Mononuclear cell (primary cell): ENCODE measurements around the gene RAB30. TPM values are rescaled to one million over a fixed set of nuclear protein-coding genes. Genes with fewer than 3 reads are reported as not detected.
"Not testable (repeated sequence)": the region's sequence is repeated elsewhere in the genome, so short reads cannot be mapped to it uniquely, and the experiment has no call there.

Experiments
- H3K27me3 ChIP-seq: 2 replicates; pipeline ENCODE4 v1.6.0; 2011; ENCODE audit warnings: low read length, control low read depth; ENCODE audit not compliant: insufficient read depth
- H3K4me1 ChIP-seq: 2 replicates; pipeline ENCODE4 v1.5.1; 2011; ENCODE audit warnings: mild to moderate bottlenecking, low read length, control low read depth; ENCODE audit not compliant: insufficient read depth
- H3K4me3 ChIP-seq: 2 replicates; pipeline ENCODE4 v1.5.1; 2011; ENCODE audit warnings: mild to moderate bottlenecking, low read length, moderate library complexity
- H3K9me3 ChIP-seq: 2 replicates; pipeline ENCODE4 v1.5.1; 2011; ENCODE audit warnings: low read depth, mild to moderate bottlenecking, control low read depth, low read length
- total RNA-seq: library from RNA; depleted of rRNA; stranded (reverse); fragments of >200 nt; gene quantifications from one replicate; pipeline ENCODE4 v1.2.3, GENCODE V29; 2012

Gene RAB30
- total RNA-seq, 1 donor: 104 TPM

DNA sequence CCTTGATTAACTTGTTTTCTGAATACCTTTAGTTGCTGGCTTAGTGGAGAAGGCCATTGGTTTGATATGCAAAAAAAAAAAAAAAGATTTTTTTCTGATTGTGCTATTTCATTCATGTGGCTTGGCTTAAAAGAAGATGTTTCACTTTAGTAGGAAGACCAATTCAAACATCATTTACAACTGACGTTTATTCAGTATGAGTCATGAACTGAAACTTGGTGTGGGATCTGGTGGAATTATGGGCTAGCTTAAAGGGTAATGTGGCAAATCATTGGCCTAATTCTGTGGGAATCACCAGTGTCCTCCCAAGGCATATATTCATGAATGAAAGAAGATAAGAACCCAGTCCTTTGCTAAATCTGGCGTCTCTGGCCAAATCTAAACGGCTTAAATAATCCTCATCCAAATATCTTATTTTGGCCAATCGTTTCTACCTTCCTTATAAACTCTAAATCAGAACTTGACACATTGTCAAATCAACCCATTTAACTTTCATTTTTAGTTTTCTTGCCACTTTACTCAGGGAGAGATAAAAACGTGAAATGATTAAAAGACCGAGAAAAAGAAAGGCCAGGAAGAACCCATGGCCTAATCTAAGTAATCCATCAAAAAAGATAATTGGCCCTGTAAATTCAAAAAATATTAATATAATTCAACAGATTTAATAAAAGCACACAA lies 93.1 kb downstream of the RAB30 start:
- no peaks in the 10 kb centered on the region for H3K27me3 ChIP-seq
- H3K4me1 ChIP-seq: no peaks in the 10 kb centered on the region
- H3K9me3 ChIP-seq: no peaks in the 10 kb centered on the region
- H3K4me3 ChIP-seq: no peak overlapping the region

DNA sequence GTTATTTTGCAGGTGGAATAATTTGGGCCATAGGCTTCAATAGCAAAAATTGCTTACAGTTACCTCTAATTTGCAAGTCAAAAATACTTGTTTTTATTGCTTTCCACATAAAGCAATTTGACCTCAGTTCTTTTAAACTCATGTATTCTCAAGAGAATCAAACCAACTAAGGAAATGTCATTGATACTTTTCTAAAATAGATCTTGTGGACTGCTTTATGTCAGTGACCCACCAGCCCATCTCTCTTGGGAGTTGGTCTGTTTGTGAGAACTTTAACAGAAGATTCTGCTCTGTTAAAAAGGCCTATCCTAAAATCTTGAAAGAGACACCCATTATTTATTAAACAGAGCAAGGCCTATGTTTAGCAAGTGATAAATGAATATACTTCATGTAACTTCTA lies 94.9 kb downstream of the RAB30 start:
- no peaks in the 10 kb centered on the region for H3K27me3 ChIP-seq
- H3K4me3 ChIP-seq: no peak overlapping the region
- H3K4me1 ChIP-seq: no peaks in the 10 kb centered on the region
- H3K9me3 ChIP-seq: no peaks in the 10 kb centered on the region

DNA sequence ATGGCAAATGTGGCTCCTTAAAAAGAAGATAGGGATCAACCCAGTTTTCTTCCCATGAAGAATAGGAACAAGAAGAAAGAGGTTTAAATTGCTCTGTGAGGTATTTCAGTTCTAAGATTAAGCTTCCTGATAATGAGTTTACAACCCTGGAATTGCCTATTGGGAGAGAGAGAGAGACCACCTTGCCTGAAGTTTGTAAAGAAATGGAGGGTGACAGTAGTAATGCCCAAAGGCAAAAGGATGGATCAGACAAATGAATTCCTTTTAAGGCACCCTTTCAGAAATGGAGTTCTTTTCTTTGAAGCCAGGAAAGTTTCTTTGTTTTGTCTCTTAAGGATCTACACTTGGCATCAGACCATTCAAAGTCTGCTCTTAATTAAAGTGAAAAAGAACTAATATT lies 95.8 kb downstream of the RAB30 start:
- H3K27me3 ChIP-seq: no peaks in the 10 kb centered on the region
- no peaks in the 10 kb centered on the region for H3K9me3 ChIP-seq
- no peaks in the 10 kb centered on the region for H3K4me1 ChIP-seq
- H3K4me3 ChIP-seq: no peak overlapping the region

DNA sequence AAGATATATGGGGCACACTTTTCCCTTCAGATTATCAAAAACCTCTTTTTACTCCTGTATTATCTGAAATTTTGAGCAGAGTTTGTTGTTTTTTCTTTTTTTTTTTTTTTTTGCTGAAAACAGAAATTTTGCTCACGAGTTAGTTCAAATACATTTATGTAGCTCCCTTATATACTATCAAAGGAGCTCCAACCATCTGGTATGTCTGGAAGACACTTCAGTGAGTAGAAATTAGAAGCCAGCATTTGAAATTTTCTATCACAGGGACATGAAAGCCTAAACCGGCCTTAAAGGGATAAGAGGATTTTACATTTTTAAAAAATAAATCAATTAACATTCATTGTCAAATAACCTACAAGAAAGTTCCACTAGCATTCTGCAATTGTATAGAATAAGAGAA lies 96.8 kb downstream of the RAB30 start:
- Histone ChIP-seq H3K4me1 (no peaks in the 10 kb centered on the region), H3K27me3 (no peaks in the 10 kb centered on the region), H3K9me3 (no peaks in the 10 kb centered on the region), H3K4me3 (no peak overlapping the region)

DNA sequence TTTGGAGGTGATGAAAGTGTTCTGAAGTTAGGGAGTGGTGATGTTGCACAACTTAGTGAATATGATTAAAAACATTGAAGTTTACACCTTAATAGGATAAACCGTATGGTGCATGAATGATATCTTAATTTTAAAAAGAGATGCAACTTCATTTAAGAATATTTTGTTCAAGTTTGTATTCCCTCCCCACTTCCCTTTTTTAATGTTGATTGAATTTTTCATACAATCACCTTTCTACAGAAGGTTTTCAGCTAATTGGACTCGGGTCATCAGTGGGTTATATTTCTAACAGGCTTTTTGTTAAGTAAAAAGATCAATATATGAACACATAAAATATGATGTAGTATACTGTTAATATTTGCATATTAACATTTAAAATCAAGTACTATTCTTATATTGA lies 97.6 kb downstream of the RAB30 start:
- no peaks in the 10 kb centered on the region for H3K4me1 ChIP-seq
- no peak overlapping the region for H3K4me3 ChIP-seq
- no peaks in the 10 kb centered on the region for H3K9me3 ChIP-seq
- no peaks in the 10 kb centered on the region for H3K27me3 ChIP-seq

DNA sequence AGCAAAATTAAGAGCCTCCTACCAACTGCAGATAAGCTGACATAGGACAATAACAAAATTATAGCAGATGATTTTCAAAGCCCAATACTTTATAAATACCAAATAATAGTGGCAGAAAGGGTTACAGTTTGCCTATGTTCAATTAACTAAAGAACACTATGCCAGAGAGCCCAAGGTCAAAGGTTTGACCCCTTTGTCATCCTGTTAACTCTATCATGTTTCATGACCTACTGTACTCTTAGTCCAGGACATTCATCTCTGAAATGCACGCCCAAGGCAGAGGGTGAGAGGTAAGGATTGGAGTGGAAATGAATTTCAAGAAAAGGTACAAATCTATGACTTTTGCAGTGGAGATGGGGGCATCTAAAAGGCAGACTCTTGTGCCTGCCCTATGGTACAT lies 99.6 kb downstream of the RAB30 start:
- H3K27me3 ChIP-seq: no peaks in the 10 kb centered on the region
- H3K4me3 ChIP-seq: no peak overlapping the region
- H3K4me1 ChIP-seq: no peaks in the 10 kb centered on the region
- no peaks in the 10 kb centered on the region for H3K9me3 ChIP-seq

DNA sequence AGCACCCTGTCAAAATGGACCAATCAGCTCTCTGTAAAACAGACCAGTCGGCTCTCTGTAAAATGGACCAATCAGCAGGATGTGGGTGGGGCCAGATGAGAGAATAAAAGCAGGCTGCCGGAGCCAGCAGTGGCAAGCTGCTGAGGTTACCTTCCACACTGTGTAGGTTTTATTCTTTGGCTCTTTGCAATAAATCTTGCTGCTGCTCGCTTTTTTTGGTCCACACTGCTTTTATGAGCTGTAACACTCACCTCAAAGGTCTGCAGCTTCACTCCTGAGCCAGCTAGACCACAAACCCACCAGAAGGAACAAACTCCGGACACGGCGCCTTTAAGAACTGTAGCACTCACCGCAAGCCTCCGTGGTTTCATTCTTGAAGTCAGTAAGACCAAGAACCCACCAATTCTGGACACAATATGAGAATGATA lies 100.2 kb downstream of the RAB30 start:
- not testable (repeated sequence) for H3K27me3 ChIP-seq, H3K9me3 ChIP-seq, H3K4me1 ChIP-seq
- peak overlapping the region; percentile 30 for H3K4me3 ChIP-seq

DNA sequence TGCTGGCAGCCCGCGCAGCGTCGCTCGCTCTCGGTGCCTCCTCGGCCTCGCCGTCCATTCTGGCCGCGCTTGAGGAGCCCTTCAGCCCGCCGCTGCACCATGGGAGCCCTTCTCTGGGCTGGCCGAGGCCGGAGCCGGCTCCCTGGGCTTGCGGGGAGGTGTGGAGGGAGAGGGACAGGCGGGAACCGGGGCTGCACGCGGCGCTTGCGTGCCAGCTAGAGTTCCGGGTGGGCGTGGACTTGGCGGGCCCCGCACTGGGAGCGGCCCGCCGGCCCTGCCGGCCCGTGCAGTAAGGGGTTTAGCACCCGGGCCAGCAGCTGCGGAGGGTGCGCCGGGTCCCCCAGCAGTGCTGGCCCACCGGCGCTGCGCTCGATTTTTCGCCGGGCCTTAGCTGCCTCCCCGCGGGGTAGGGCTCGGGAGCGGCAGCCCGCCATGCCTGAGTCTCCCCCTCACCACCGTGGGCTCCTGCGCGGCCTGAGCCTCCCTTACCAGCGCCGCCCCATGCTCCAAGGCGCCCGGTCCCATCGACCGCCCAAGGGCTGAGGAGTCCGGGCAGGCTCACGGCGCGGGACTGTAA lies 101.1 kb downstream of the RAB30 start:
- H3K27me3 ChIP-seq, H3K4me1 ChIP-seq, H3K9me3 ChIP-seq, H3K4me3 ChIP-seq: not testable (repeated sequence)

DNA sequence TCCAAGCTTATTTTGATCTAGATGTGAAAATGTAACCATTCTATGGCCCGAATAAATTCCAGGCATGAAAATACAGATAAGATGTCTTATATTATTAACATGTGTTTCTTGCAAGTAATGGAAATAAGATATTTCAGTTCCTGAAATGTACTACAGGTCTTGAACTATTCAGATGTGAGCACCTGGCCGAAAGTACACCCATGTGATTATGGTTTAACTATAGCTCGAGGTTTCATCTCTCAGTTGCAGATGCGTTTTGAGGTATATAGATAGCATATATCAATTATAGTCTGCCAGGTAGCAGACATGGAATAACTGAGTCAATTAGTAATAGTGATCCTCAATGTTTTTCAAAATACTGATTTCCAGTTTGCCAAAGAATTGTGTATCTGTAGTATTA lies 101.9 kb downstream of the RAB30 start:
- Histone ChIP-seq H3K4me3 (no peak overlapping the region), H3K4me1 (no peaks in the 10 kb centered on the region), H3K27me3 (no peaks in the 10 kb centered on the region), H3K9me3 (no peaks in the 10 kb centered on the region)

DNA sequence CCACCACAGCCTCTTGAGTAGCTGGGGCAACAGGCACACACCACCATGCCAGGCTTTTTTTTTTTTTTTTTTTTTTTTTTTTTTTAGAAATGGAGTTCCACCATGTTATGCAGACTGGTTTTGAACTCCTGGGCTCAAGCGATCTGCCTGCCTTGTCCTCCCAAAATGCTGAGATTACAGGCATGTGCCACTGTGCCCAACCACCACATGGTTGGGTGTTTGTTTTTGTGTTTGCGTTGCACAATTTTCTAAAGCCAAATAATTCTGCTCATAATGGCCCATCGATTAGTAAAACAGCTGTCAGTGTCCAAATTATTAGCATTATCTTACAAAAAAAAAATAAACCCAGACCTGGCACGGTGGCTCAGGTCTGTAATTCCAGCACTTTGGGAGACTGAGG lies 104.3 kb downstream of the RAB30 start:
- Histone ChIP-seq H3K4me1 (no peaks in the 10 kb centered on the region), H3K9me3 (no peaks in the 10 kb centered on the region), H3K27me3 (no peaks in the 10 kb centered on the region)

DNA sequence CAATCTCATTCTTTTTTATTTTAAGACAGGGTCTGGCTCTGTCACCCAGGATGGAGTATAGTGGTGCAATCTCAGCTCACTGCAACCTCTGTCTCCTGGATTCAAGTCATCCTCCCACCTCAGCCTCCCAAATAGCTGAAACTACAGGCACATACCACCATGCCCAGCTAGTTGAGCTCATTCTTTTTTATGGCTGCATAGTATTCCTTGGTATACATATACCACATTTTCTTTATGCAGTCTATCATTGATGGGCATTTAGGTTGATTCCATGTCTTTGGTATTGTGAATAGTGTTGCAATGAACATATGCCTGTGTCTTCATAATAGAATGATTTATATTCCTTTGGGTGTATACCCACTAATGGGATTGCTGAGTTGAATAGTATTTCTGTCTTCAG lies 109.7 kb downstream of the RAB30 start:
- not testable (repeated sequence) for H3K4me3 ChIP-seq, H3K9me3 ChIP-seq, H3K27me3 ChIP-seq
- H3K4me1 ChIP-seq: peaks cover 28% of the 10 kb centered on the region

More for the DNA sequence above, 104.3 kb downstream of the RAB30 start:
- H3K4me3 ChIP-seq: no peak overlapping the region

DNA sequence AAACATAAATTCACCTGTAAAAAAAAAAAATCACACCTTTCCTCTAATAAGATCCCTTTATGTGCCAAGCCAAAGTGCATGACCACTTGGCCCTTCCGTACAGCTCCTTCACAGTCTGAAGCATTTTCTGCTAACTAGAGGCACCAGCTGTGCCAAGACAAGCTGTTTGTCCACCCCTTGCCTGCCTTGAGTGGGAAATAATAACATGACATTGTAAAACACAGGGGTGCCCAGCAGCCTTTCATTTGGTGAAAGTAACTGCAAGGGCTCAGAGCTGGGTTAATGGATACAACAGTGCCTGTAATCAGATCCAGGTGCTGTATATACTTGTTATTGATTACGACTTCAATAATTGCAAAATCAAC lies 110.9 kb downstream of the RAB30 start:
- Histone ChIP-seq H3K4me3 (no peak overlapping the region), H3K4me1 (peaks cover 38% of the 10 kb centered on the region), H3K9me3 (no peaks in the 10 kb centered on the region), H3K27me3 (no peaks in the 10 kb centered on the region)

DNA sequence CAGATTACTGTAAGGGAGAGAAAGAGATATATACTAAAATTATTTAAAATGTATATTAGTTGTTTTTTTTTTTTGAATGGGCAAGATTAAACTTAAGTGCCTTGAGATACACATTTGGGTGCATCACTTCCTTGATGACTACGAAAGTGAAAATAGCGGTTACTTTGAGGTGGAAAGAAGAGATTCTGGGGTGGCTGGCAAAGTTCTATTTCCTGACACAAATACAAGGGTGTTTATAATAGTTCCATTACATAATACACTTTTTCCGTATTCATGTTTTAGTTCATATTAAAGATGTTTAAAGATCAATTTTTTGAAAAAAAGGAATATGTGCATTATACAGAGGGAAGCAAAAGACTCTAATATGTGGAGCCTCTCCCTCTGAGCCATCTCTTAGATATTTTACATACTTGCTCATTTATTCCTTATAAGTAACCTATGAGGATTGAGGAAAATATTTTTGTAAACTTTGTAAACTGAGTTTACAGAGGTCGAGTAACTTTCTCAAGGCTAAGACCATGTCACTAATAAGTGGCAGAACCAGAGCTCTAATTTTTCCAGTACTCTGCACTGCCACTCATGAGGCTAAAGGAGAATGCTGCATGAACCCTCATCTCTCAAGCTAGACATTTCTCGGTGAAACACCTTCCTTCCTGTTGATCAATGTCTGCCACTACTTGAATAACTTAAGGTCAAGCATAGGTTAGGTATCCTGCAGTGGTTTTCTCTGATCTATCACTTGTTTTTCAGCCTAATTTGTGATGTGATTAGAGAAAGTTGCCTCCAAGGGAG lies 111.5 kb downstream of the RAB30 start:
- Histone ChIP-seq H3K4me3 (no peak overlapping the region), H3K9me3 (no peaks in the 10 kb centered on the region)

DNA sequence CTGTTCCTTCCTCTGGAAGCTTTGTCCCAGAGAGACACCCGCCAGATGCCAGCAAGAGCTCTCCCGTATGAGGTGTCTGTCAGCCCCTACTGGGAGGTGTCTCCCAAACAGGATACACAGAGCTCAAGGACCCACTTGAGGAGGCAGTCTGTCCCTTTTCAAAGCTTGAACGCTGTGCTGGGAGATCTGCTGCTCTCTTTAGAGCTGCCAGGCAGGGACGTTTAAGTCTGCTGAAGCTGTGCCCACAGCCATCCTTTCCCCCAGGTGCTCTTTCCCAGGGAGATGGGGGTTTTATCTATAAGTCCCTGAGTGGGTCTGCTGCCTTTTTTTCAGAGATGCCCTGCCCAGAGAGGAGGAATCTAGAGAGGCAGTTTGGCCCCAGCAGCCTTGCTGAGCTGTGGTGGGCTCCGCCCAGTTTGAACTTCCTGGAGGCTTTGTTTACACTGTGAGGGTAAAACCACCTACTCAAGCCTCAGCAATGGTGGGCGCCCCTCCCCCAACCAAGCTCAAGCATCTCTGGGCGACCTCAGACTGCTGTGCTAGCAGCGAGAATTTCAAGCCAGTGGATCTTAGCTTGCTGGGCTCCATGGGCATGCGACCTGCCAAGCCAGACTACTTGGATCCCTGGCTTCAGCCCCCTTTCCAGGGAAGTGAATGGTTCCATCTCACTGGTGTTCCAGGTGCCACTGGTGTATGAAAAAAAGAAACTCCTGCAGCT lies 115.8 kb downstream of the RAB30 start:
- peaks cover 42% of the 10 kb centered on the region for H3K4me1 ChIP-seq
- not testable (repeated sequence) for H3K27me3 ChIP-seq, H3K4me3 ChIP-seq, H3K9me3 ChIP-seq

More for the DNA sequence above, 111.5 kb downstream of the RAB30 start:
- Histone ChIP-seq H3K27me3 (no peaks in the 10 kb centered on the region), H3K4me1 (peaks cover 43% of the 10 kb centered on the region)

DNA sequence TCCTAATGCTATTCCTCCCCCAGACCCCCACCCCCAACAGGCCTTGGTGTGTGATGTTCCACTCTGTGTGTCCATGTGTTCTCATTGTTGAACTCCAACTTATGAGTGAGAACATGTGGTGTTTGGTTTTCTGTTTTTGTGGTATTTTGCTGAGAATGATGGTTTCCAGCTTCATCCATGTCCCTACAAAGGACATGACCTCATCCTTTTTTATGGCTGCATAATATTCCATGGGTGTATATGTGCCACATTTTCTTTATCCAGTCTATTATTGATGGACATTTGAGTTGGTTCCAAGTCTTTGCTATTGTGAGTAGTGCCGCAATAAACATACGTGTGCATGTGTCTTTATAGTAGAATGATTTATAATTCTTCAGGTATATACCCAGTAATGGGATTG lies 121.2 kb downstream of the RAB30 start:
- not testable (repeated sequence) for H3K9me3 ChIP-seq, H3K4me1 ChIP-seq, H3K27me3 ChIP-seq, H3K4me3 ChIP-seq
